Right renal pelvis (tissue), 4 donors: ENCODE measurements around the gene MDK. TPM values are rescaled to one million over a fixed set of nuclear protein-coding genes. Genes with fewer than 3 reads are reported as not detected.
"Not testable (repeated sequence)": the region's sequence is repeated elsewhere in the genome, so short reads cannot be mapped to it uniquely, and the experiment has no call there.

Experiments
- DNase-seq, 4 donors: peaks; one replicate each; pipeline ENCODE4 v3.0.0-alpha.2; 2013; ENCODE audit warnings: low read depth in 4 of 4, low spot score in 3 of 4, missing footprints in 1 of 4
- polyA plus RNA-seq, 4 donors: library from polyadenylated mRNA; unstranded; fragments of 120-200 nt; gene quantifications; one replicate each; pipeline ENCODE4 v1.2.1, GENCODE V29; 2013; ENCODE audit not compliant: insufficient read length in 4 of 4

Gene MDK
- polyA plus RNA-seq, 4 donors, result 651 to 1,009 (median 840) TPM

DNA sequence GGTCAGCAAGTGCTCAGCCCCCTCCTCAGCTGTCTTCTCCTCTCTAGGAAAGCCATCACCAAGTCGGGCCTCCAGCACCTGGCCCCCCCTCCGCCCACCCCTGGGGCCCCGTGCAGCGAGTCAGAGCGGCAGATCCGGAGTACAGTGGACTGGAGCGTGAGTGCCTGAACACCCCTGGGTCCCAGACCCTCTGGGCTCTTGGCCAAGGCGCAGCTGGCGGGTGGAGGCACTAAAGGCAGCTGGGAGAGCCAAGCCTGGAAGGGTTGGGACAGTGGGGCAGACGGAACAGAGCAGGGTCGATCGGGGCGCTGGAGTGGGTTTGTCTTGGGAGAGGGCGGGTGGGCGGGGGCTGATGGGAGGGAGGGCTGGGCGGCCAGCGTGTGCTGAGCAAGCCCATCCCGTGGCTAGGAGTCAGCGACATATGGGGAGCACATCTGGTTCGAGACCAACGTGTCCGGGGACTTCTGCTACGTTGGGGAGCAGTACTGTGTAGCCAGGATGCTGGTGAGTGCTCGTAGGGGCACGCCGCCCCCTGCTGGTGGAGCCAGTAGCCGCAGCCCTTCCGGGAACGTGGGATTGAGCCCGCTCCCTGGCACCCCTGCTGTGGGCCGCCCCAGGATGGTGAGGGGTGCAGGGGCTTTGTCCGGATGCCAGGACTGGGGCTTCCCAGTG is 14.1 kb upstream of the MDK start:
- no peak for DNase-seq

DNA sequence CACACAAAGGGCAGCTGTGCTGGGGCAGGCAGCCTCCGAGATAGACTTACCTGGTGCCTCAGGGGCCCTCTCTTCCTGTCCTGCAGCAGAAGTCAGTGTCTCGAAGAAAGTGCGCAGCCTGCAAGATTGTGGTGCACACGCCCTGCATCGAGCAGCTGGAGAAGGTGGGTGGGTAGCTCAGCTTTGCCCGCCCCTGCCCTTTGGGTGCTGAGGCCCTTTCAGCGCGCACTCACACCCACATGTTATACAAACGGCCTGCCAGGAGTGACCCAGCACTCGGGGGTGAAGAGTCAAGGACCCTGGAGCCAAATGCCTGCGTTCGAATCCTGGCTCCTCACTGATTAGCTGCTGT is 13.6 kb upstream of the MDK start:
- no peak for DNase-seq

DNA sequence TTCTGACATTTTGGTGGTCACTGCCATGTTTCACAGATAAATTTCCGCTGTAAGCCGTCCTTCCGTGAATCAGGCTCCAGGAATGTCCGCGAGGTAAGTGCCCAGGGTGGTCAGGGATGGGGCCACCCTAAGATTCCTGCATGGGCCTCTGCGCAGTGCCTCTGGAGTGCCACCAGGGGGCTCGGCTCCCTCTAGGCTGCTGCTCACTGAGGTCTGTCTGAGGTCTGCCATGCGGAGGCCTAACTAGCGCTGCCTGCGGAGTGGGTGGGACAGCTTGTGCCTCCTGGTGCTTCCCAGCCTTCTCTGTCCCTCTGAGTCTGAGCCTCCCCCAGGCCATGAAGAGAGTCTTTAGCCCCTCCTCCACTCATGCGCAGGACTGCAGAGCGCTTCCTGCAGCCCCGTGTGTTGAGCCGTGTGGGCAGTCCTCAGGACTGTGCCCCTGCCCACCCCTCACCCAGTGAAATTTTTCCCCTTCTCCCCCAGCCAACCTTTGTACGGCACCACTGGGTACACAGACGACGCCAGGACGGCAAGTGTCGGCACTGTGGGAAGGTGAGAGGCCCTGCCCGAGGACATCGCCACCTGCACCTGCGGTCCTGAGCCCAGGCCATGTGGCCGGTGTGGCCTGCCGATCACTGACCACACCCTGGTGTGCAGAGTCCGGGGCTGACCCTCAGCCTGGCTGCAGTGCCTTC is 11.9 kb upstream of the MDK start:
- no peak for DNase-seq

DNA sequence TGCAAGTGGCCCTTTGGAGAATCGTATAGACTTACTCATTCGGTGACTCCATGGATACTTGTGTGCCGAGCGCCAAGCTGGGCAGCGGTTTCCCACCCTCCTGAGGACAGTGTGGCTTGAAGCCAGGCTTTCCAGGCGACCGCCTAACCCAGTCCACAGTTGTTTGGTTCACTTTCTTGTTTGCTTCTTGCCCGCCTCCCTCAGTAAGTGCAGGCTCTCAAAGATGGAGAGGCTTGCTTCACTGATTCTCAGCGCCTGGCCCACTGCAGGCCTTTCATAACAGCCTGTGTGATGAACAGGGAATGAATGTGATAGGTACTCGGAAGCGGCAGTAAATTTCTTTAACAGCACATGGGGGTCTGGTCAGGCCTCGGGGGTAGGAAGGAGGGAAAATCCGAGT is 11.2 kb upstream of the MDK start:
- no peak for DNase-seq

DNA sequence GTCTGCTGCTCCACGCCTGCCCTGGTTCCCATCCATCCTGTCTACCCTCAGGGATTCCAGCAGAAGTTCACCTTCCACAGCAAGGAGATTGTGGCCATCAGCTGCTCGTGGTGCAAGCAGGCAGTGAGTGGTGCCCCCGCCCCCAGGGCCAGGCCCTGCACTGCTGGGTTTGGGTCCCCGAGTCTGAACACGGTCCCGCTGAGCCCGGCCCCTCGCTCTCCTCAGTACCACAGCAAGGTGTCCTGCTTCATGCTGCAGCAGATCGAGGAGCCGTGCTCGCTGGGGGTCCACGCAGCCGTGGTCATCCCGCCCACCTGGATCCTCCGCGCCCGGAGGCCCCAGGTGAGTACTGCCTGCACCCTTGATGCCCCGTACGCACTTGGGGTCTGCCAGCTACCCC is 10.2 kb upstream of the MDK start:
- not testable (repeated sequence) for DNase-seq

DNA sequence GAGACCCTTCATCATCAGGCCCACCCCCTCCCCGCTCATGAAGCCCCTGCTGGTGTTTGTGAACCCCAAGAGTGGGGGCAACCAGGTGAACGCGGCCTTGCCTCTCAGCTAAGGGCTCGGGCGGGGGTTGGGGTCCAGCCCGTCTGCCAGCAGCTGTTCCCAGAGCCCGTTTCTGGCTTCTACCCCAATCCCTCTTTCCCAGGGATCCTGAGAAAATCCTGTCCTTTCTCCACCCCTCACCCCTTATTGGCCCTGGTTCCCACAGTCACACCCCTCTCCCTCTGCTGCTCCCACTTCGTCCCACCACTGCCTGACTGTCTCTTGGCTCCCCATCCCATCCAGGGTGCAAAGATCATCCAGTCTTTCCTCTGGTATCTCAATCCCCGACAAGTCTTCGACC is 9.4 kb upstream of the MDK start:
- DNase-seq, result no peak

DNA sequence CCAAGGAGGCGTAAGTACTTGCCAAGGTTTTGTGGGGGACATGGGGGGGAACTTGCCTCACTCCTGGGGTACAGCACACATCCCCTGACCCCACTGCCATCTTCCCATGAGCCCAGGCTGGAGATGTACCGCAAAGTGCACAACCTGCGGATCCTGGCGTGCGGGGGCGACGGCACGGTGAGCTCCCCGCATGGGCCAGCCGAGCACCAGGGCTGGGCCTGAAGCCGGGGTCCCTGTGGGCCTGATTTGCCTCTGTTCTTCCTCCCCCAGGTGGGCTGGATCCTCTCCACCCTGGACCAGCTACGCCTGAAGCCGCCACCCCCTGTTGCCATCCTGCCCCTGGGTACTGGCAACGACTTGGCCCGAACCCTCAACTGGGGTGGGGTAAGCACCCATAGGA is 9.0 kb upstream of the MDK start:
- DNase-seq, result not testable (repeated sequence)

DNA sequence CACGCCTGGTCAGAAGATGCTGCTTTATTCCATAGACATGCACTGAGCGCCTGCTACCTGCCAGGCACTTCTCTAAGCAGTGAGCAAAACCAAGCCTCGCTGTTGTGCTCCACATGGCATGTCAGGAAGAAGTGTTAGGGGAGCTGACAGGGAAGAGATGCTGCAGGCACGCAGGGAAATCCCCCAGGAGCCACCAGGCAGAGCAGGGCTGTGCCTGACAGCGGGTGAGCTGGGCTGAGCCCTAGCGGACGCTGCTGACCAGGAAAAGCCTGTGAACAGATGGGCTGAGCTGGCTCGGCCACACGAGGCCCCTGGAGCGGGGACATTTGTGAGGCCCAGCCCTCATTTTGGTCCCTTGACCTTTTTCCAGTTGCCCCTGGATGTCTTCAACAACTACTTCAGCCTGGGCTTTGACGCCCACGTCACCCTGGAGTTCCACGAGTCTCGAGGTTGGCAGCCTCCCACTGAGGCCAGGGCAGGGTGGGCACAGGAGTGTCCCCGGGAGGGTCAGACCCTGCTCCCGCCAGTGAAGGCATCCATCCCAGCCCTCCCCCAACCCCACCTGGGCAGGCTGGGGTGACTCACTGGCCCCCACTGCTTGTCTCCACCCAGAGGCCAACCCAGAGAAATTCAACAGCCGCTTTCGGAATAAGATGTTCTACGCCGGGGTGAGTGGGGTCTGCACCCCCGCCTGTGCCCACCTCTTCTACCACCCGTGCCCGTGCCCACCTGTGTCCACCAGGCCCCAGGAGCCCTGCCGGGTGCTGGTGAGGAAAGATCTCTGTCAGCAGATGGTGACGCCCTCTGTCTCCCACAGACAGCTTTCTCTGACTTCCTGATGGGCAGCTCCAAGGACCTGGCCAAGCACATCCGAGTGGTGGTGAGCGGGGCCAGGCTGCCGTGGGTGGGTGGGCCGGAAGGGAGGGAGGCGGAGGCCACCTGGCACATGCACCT is 7.4 kb upstream of the MDK start:
- no peak for DNase-seq

DNA sequence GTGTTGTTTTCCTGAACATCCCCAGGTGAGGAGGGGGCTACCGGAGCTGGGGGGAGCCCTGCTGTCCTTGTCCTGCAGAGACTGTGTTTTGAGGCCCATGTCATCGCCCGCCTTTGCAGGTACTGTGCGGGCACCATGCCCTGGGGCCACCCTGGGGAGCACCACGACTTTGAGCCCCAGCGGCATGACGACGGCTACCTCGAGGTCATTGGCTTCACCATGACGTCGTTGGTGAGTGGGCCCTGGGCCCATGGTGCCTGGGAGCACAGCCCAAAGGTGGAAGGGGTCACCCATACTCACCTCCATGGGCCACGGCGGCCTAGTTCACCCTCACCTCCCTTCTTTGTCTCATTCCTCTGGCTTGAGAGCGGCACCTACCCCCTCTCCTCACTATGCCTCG is 6.7 kb upstream of the MDK start:
- DNase-seq, result no peak

DNA sequence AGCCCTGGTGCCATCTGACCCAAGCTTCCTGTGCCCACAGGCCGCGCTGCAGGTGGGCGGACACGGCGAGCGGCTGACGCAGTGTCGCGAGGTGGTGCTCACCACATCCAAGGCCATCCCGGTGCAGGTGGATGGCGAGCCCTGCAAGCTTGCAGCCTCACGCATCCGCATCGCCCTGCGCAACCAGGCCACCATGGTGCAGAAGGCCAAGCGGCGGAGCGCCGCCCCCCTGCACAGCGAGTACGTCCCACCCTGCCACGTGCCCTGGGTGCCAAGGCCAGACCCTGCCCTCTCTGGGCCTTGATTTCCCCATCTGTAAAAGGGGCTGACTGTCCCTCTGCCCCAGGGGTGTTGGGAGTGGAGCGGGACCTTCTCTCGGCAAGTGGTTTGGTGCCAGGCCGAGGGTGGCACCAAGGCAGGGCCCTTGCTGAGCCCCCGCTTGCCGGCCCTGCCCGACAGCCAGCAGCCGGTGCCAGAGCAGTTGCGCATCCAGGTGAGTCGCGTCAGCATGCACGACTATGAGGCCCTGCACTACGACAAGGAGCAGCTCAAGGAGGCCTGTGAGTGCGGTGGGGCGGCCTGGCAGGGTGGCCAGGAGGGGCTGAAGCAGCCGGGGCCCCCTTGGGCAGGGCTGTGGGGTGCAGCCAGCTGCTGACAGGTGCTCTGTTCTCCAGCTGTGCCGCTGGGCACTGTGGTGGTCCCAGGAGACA is 5.9 kb upstream of the MDK start:
- DNase-seq, result no peak

DNA sequence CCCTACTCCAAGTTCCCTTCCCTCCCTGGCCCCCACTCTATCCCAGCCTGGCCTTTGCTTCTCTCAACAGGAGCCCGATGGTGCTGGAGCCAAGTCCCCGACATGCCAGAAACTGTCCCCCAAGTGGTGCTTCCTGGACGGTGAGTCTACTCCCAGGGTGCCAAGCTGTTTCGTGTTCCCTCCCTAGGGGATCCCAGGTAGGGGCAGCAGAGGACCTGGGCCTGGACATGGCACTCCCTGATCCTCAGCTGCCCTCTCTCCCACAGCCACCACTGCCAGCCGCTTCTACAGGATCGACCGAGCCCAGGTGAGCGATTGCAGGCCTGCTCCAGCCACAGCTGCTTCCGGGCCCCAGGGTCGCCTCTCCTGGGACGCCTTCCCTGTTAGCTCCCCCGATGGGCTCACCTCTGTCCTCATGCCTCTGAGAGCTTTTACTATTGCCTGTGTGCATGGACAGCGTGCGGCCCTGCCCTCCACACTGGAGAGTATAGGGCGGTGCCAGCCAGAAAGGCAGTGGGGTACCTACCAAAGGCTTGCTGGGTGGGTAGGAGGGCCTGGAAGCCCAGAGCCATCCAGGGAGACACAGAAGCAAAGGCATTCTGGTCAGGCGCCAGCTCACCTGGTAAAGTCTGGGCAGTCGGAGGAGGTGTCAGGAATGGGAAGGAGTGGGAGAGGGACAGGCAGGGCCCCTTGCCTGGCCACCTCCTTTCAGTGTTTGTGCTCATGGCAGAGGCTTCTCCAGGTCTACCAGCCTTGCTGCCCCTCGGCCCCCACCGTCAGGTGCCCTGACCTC is 5.0 kb upstream of the MDK start:
- no peak for DNase-seq

DNA sequence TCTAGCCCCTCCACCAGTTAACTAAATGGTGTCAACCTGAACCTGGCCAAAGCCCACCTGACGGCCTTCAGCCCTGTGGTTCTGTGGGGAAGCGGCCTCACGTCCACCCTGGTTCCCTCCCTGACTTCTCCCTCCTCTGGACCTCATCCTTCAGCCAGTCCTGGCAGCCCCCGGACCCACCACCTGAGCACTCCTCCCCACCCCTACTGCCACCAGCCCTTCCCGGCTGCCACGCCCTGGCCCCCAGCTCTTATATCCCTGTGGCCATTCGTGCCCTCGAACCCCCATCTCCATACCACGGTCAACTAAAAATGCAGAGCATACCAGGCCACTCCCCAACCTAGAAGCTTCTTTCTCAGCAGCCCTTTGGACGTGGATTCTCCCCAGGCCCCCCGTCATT is 4.2 kb upstream of the MDK start:
- DNase-seq, result no peak

DNA sequence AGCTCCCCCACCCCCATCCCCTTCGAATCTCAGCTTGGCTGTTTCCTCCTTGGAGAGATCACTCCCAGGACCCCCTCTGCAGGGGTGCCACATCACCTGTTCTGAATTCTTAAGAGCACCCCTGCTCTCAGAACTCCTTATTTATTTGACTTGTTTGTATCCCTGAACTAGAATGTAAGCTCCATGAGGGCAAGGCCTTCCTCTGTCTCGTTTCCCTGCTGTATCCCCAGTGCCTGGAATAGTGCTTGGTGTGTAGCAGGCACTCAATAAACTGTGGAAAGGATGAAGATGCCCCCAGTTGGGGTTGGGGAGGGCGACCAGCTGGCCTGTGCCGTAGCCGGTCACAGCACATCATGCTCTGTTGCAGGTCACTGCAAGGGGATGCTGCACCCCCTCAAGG is 3.6 kb upstream of the MDK start:
- no peak for DNase-seq

DNA sequence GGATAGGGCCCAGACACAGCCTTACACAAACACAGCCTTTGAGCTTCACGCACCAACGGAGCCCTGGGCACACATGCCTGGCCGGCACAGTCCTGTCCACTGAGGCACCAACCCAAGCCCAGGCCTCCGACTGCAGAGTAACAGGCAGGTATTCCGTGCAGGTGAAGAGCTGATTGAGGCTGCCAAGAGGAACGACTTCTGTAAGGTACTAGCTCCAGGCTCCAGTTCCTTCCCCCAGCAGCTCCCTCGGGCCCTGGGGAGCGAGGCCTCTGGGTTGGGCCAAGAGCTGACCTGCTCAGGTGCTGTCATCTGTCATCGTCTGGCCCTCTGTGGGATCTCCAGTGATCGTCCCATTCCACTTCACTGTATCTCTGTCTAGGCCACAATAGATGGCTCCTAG is 3.2 kb upstream of the MDK start:
- DNase-seq, result no peak

DNA sequence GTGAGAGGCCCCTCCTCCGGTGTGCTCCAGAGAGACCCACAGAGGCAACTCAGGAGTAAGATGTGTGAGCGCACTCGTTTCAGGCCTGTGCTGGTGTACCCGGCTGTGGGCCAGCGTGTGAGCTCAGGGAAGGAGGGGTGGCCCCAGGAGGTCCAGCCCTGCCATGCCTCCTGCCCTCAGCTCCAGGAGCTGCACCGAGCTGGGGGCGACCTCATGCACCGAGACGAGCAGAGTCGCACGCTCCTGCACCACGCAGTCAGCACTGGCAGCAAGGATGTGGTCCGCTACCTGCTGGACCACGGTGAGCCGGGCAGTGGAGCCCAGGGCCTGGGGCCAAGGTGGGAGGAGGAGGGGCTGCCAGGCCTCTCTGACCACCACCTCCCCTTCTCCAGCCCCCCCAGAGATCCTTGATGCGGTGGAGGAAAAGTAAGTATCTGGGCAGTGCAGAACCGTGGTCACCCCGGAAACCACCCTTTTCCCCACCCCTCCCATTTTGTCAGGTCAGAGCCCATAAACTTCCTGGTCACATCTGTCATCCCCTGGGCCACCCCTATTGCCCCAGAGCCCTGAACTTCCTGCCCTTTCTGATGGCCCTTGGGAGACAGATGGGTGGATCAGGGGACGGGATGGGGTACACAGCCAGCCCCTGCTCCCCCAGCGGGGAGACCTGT is 2.5 kb upstream of the MDK start:
- no peak for DNase-seq

DNA sequence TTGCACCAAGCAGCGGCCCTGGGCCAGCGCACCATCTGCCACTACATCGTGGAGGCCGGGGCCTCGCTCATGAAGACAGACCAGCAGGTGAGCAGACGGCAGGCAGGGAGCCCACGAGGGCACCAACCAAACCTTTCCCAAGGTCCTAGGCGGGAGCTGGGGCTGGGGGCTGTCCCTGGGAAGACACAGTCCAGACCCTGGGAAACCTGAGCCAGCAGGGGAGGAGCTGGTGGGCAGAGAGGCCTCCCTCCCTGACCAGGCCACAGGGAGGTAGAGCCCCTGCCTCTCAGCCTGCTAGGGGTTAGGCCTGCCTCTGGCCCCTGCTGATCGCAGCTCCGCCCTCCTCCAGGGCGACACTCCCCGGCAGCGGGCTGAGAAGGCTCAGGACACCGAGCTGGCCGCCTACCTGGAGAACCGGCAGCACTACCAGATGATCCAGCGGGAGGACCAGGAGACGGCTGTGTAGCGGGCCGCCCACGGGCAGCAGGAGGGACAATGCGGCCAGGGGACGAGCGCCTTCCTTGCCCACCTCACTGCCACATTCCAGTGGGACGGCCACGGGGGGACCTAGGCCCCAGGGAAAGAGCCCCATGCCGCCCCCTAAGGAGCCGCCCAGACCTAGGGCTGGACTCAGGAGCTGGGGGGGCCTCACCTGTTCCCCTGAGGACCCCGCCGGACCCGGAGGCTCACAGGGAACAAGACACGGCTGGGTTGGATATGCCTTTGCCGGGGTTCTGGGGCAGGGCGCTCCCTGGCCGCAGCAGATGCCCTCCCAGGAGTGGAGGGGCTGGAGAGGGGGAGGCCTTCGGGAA is 1.8 kb upstream of the MDK start:
- DNase-seq, result peak in 1 of 4 donors; percentile 69

DNA sequence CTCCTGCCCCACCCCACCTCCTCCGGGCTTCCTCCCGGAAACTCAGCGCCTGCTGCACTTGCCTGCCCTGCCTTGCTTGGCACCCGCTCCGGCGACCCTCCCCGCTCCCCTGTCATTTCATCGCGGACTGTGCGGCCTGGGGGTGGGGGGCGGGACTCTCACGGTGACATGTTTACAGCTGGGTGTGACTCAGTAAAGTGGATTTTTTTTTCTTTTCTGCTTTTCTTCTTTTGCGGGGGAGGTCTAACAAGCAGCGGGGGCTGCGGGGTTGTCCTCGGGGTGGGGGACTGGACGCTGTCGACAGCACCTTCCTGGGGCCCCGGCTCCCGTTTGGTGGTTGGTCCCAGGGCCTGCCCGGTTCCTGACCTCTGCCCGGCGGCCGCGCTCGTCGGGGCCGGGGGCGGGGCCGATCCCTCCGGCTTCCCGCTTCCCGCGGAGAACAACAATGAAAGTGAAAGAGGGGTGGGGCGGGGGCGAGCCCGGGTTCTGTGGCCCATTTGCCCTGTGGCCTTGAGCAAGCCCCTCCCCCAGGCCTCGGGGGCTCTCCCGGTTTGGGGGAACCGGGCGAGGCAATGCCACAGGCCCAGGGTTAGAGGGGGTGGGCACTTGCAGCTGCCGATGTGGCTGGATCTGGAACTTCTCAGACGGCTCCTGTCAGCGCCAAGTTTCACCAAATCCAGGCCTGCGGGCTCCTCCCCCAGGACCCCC is 975 bp upstream of the MDK start:
- no peak for DNase-seq
